ENCODE results near the gene FLG2. TPM values are rescaled to one million over a fixed set of nuclear protein-coding genes. Genes with fewer than 3 reads are reported as not detected.
"Not testable (repeated sequence)": the region's sequence is repeated elsewhere in the genome, so short reads cannot be mapped to it uniquely, and the experiment has no call there.

Gene FLG2
- total and polyA plus RNA-seq, 2 of the 4 experiments (the other 2 are of a cell fraction): 0.02 TPM; not detected in 1

DNA sequence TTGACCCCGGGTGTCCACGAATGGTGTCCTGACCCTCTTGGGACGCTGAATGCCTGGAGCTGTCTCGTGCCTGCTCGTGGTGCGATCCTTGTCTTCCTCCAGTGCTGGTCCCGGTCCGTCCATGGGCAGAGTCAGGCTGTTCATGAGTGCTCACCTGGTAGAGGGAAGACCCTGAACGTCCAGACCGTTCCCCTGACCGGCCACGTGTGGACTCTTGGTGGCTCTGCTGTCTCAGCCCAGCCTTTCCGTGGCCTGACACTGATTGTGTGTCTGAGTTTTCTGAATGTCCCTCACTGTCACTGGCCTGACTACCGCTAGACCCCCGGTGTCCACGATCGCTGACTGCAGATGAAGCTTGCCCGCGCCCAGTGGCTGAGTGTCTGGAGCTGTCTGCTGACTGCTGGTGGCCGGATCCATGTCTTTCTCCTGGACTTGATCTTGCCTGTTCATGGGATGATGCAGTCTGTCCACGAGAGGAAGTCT, 46.4 kb downstream of the FLG2 start:
- ChIA-PET POLR2A (ENCODE audit: unreplicated experiment) (no interaction called here), CTCF (no interaction called here)
- Histone ChIP-seq H3K27me3 (ENCODE audit: control insufficient read depth, insufficient read depth, low read length) (no peaks in the 10 kb centered on the region), H3K27ac (ENCODE audit: insufficient read depth, low read length) (no peak overlapping the region), H3K4me3 (ENCODE audit: insufficient read depth, low read depth, low read length) (no peak overlapping the region), H2AK5ac (ENCODE audit: low read depth, low read length) (no peak overlapping the region), H3K9me1 (ENCODE audit: insufficient read depth, low read length) (no peaks in the 10 kb centered on the region), H4K91ac (ENCODE audit: insufficient read depth, low read depth, low read length) (no peak overlapping the region), H3K23ac (ENCODE audit: low read depth, low read length) (no peak overlapping the region), H2BK5ac (ENCODE audit: low read depth, low read length, poor library complexity, severe bottlenecking) (no peak overlapping the region), H3K56ac (ENCODE audit: extremely low read depth, insufficient read depth, low read length) (no peak overlapping the region), H3K9me3 (ENCODE audit: control insufficient read depth, insufficient read depth, low read length) (peaks cover 18% of the 10 kb centered on the region), H3K79me1 (ENCODE audit: low read depth in 1 of 2, low read length in 2 of 2) (no peaks in the 10 kb centered on the region), H4K20me1 (ENCODE audit: insufficient read depth, low read length) (no peaks in the 10 kb centered on the region), H2AFZ (replicated peaks; ENCODE audit: low read length, poor library complexity) (no peak overlapping the region), H3K4me1 (ENCODE audit: control insufficient read depth, insufficient read depth, low read length) (no peaks in the 10 kb centered on the region), H2BK15ac (ENCODE audit: low read depth, low read length) (no peak overlapping the region), H3K9ac (ENCODE audit: low read depth, low read length) (no peak overlapping the region), H2BK20ac (ENCODE audit: low read depth, low read length) (no peak overlapping the region), H3K4ac (ENCODE audit: low read depth, low read length) (no peak overlapping the region), H3K18ac (ENCODE audit: low read depth, low read length) (no peak overlapping the region), H3K14ac (replicated peaks; ENCODE audit: low read depth, low read length) (no peak overlapping the region), H4K5ac (ENCODE audit: low read depth, low read length) (no peak overlapping the region), H3K36me3 (ENCODE audit: control insufficient read depth, insufficient read depth, low read length) (no peaks in the 10 kb centered on the region), H4K8ac (ENCODE audit: low read depth in 2 of 2, low read length in 2 of 2) (no peak overlapping the region), H2AK9ac (replicated peaks; ENCODE audit: low read depth, low read length, poor library complexity) (no peak overlapping the region), H2BK120ac (ENCODE audit: low read depth, low read length) (no peak overlapping the region), H3K4me2 (ENCODE audit: low read depth, low read length) (no peak overlapping the region)
- BruUV-seq (replicated peaks): no TSS peak
- DNase-seq (no peak), ATAC-seq (ENCODE audit: low read depth) (no peak)
- no peak for TF ChIP-seq MAFK (IDR thresholded peaks at IDR 0.05; ENCODE audit: low read depth, low read length)
- TF ChIP-seq, protein P1, sequence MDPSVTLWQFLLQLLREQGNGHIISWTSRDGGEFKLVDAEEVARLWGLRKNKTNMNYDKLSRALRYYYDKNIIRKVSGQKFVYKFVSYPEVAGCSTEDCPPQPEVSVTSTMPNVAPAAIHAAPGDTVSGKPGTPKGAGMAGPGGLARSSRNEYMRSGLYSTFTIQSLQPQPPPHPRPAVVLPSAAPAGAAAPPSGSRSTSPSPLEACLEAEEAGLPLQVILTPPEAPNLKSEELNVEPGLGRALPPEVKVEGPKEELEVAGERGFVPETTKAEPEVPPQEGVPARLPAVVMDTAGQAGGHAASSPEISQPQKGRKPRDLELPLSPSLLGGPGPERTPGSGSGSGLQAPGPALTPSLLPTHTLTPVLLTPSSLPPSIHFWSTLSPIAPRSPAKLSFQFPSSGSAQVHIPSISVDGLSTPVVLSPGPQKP (IDR thresholded peaks at IDR 0.05; ENCODE audit: borderline replicate concordance, low read depth, low read length): no peak
- TF ChIP-seq MXI1 (IDR thresholded peaks at IDR 0.05; ENCODE audit: borderline replicate concordance, low read depth, low read length): no peak
- TF ChIP-seq BHLHE40 (IDR thresholded peaks at IDR 0.05; ENCODE audit: low read depth, low read length): no peak
- 85% methylated on average over 13 of the region's 21 CpGs; no CpG with 5 or more reads in 1 of the 2 experiments for WGBS, 2 experiments (ENCODE audit: extremely low coverage in 2 of 2, insufficient read length in 1 of 2)
- in situ Hi-C loops (cut with MboI; ENCODE audit: low sequenced_read_pairs) (no loop called here), intact Hi-C loops (cut with micrococcal nuclease) (no loop called here), dilution Hi-C loops (cut with HindIII; ENCODE audit: low sequenced_read_pairs, unreplicated experiment) (no loop called here)

DNA sequence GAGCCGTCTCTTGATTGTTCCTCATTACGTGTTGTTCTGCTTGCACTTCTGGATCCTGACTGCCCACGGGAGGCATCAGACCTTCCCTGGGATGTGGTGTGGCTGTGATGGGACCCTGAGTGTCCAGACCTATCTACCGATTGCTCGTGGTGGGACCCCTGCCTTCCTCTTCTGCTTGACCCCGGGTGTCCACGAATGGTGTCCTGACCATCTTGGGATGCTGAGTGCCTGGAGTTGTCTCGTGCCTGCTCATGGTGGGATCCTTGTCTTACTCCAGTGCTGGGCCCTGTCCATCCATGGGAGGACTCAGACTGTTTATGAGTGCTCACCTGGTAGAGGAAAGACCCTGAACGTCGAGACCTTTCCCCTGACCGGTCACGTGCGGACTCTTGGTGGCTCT, 47.6 kb downstream of the FLG2 start:
- H2AFZ ChIP-seq (replicated peaks; ENCODE audit: low read length, poor library complexity); dilution Hi-C loops (cut with HindIII; ENCODE audit: low sequenced_read_pairs, unreplicated experiment); H2BK15ac ChIP-seq (ENCODE audit: low read depth, low read length); H3K23ac ChIP-seq (ENCODE audit: low read depth, low read length); H3K4me1 ChIP-seq (ENCODE audit: control insufficient read depth, insufficient read depth, low read length); H3K9ac ChIP-seq (ENCODE audit: low read depth, low read length); H3K18ac ChIP-seq (ENCODE audit: low read depth, low read length); H3K9me1 ChIP-seq (ENCODE audit: insufficient read depth, low read length); CTCF ChIA-PET; H3K4ac ChIP-seq (ENCODE audit: low read depth, low read length); H4K8ac ChIP-seq (ENCODE audit: low read depth in 2 of 2, low read length in 2 of 2); BruUV-seq (replicated peaks); H3K14ac ChIP-seq (replicated peaks; ENCODE audit: low read depth, low read length); H3K4me3 ChIP-seq (ENCODE audit: insufficient read depth, low read depth, low read length); H3K56ac ChIP-seq (ENCODE audit: extremely low read depth, insufficient read depth, low read length); intact Hi-C loops (cut with micrococcal nuclease); H4K20me1 ChIP-seq (ENCODE audit: insufficient read depth, low read length); POLR2A ChIA-PET (ENCODE audit: unreplicated experiment); ATAC-seq (ENCODE audit: low read depth); H2BK5ac ChIP-seq (ENCODE audit: low read depth, low read length, poor library complexity, severe bottlenecking); H4K5ac ChIP-seq (ENCODE audit: low read depth, low read length); H2AK9ac ChIP-seq (replicated peaks; ENCODE audit: low read depth, low read length, poor library complexity); H3K27ac ChIP-seq (ENCODE audit: insufficient read depth, low read length); H3K36me3 ChIP-seq (ENCODE audit: control insufficient read depth, insufficient read depth, low read length); H3K4me2 ChIP-seq (ENCODE audit: low read depth, low read length); H2BK20ac ChIP-seq (ENCODE audit: low read depth, low read length); H3K27me3 ChIP-seq (ENCODE audit: control insufficient read depth, insufficient read depth, low read length); H4K91ac ChIP-seq (ENCODE audit: insufficient read depth, low read depth, low read length); H2BK120ac ChIP-seq (ENCODE audit: low read depth, low read length); DNase-seq; H2AK5ac ChIP-seq (ENCODE audit: low read depth, low read length); H3K79me1 ChIP-seq (ENCODE audit: low read depth in 1 of 2, low read length in 2 of 2); in situ Hi-C loops (cut with MboI; ENCODE audit: low sequenced_read_pairs): not testable (repeated sequence)
- peaks cover 22% of the 10 kb centered on the region for H3K9me3 ChIP-seq (ENCODE audit: control insufficient read depth, insufficient read depth, low read length)
- 84% methylated on average over 6 of the region's 13 CpGs; no CpG with 5 or more reads in 1 of the 2 experiments for WGBS, 2 experiments (ENCODE audit: extremely low coverage in 2 of 2, insufficient read length in 1 of 2)
